Measurements from ENCODE around the gene TMEM79.

TMEM79 gene

GRCh38 chr1:156249593-156249992 lies 34.5 kb upstream of the TMEM79 start:
- no peak for TF ChIP-seq CTCF (conservative IDR thresholded peaks at IDR 0.05; ENCODE audit: low read depth, low read length)
- no peak overlapping the region for H3K4me3 ChIP-seq (ENCODE audit: low read length)

GRCh38 chr1:156251527-156251926 lies 32.6 kb upstream of the TMEM79 start:
- no peak for TF ChIP-seq CTCF (conservative IDR thresholded peaks at IDR 0.05; ENCODE audit: low read depth, low read length)
- no peak overlapping the region for H3K4me3 ChIP-seq (ENCODE audit: low read length)
- no peak for DNase-seq (ENCODE audit: low read depth)

More at GRCh38 chr1:156249593-156249992, 34.5 kb upstream of the TMEM79 start:
- no peak for DNase-seq (ENCODE audit: low read depth)

GRCh38 chr1:156253634-156254033 lies 30.5 kb upstream of the TMEM79 start:
- no peak for TF ChIP-seq CTCF (conservative IDR thresholded peaks at IDR 0.05; ENCODE audit: low read depth, low read length)
- H3K4me3 ChIP-seq (ENCODE audit: low read length), result no peak overlapping the region
- no peak for DNase-seq (ENCODE audit: low read depth)

- TF ChIP-seq CTCF (conservative IDR thresholded peaks at IDR 0.05; ENCODE audit: low read depth, low read length), result no peak
- DNase-seq (ENCODE audit: low read depth), result no peak
- H3K4me3 ChIP-seq (ENCODE audit: low read length), result no peak overlapping the region
Observed at GRCh38 chr1:156257711-156258110, 26.4 kb upstream of the TMEM79 start.

GRCh38 chr1:156258859-156259258 lies 25.3 kb upstream of the TMEM79 start:
- no peak for DNase-seq (ENCODE audit: low read depth)
- TF ChIP-seq CTCF (conservative IDR thresholded peaks at IDR 0.05; ENCODE audit: low read depth, low read length), result no peak
- H3K4me3 ChIP-seq (ENCODE audit: low read length), result no peak overlapping the region

- H3K4me3 ChIP-seq (ENCODE audit: low read length), result no peak overlapping the region
- TF ChIP-seq CTCF (conservative IDR thresholded peaks at IDR 0.05; ENCODE audit: low read depth, low read length), result peak; percentile 21
Observed at GRCh38 chr1:156259805-156260204, 24.3 kb upstream of the TMEM79 start.

GRCh38 chr1:156260896-156261295 lies 23.2 kb upstream of the TMEM79 start:
- TF ChIP-seq CTCF (conservative IDR thresholded peaks at IDR 0.05; ENCODE audit: low read depth, low read length), result no peak
- no peak overlapping the region for H3K4me3 ChIP-seq (ENCODE audit: low read length)
- DNase-seq (ENCODE audit: low read depth), result no peak

More at GRCh38 chr1:156259805-156260204, 24.3 kb upstream of the TMEM79 start:
- DNase-seq (ENCODE audit: low read depth), result no peak
